GM12864 (cell line): ENCODE measurements around the gene PMP22.

ENCODE experiments used
- DNase-seq: peaks from one replicate; pipeline ENCODE4 v3.0.0-alpha.2; 2011; ENCODE audit warnings: low read depth
- H3K4me3 ChIP-seq: 2 replicates; pipeline ENCODE4 v1.5.1; 2011; ENCODE audit warnings: mild to moderate bottlenecking, low read depth, low read length, control low read depth
- CTCF ChIP-seq: IDR thresholded peaks from 2 replicates; pipeline ENCODE4 v1.5.1; 2011; ENCODE audit warnings: low read depth, mild to moderate bottlenecking, moderate library complexity, low read length, control low read depth, inconsistent platforms; ENCODE audit errors: missing control alignments

PMP22 gene

GRCh38 chr17:15240644-15241043 is 24.5 kb downstream of the PMP22 start:
- no peak for TF ChIP-seq CTCF
- no peak for DNase-seq
- no peak overlapping the region for H3K4me3 ChIP-seq

GRCh38 chr17:15239491-15239890 is 25.6 kb downstream of the PMP22 start:
- no peak overlapping the region for H3K4me3 ChIP-seq
- no peak for TF ChIP-seq CTCF
- DNase-seq = no peak

GRCh38 chr17:15238676-15239422 is 26.3 kb downstream of the PMP22 start:
- no peak for DNase-seq
- TF ChIP-seq CTCF = no peak
- H3K4me3 ChIP-seq = no peak overlapping the region

GRCh38 chr17:15238057-15238456 is 27.1 kb downstream of the PMP22 start:
- H3K4me3 ChIP-seq = no peak overlapping the region
- no peak for DNase-seq
- TF ChIP-seq CTCF = no peak

GRCh38 chr17:15237106-15237425 is 28.1 kb downstream of the PMP22 start:
- DNase-seq = no peak
- H3K4me3 ChIP-seq = no peak overlapping the region
- no peak for TF ChIP-seq CTCF

- H3K4me3 ChIP-seq = no peak overlapping the region
- no peak for TF ChIP-seq CTCF
- no peak for DNase-seq
Measured at GRCh38 chr17:15236281-15237105, 28.6 kb downstream of the PMP22 start.
